ENCODE data around the gene PRMT3.

PRMT3 gene

DNA sequence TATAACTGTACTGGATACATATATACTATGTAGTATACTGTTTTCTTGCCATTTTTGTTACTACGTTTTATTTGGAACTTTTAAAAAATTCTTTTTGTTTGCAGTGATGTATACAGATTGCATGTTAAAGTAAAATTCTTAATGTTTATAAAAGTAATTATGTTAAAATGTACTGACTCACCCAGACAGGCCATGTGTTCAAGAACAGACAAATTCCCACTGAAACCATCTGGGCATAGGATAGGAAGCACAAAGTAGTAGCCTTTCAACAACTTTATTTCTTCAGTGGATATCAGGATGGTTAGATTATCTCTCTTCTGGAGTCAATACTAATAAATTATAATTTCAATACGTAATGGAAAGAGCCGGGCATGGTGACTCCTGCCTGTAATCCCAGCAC lies 19.8 kb downstream of the PRMT3 start:
- Mint-ChIP-seq H3K9me3 (no peaks in the 10 kb centered on the region), H3K27ac (no peak overlapping the region), H3K36me3 (peaks cover 98% of the 10 kb centered on the region), H3K4me3 (no peak overlapping the region), H3K4me1 (no peaks in the 10 kb centered on the region)
- DNase-seq (ENCODE audit: low spot score in 2 of 2) (no peak), ATAC-seq (no peak)

DNA sequence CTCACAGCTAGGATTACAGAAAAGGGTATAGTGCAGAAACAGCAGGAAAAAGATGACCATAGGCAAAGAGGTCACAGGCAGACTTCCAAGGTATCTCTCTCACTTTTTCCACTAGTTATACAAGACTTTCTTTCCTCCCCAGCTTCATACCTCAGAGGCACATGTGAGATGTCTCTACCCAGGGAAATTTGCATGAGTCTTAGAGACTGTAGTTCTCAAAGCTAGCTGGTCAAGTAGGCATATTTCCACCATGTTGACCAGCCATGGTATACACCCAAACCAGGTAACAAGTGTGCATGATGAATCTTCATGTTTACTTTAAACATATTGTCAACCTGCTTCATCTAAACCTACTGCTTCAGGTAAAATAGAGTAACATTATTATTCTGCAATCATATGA lies 27.9 kb downstream of the PRMT3 start:
- H3K27ac Mint-ChIP-seq, result no peak overlapping the region
- DNase-seq (ENCODE audit: low spot score in 2 of 2) (no peak), ATAC-seq (peak; percentile 31)
- peaks cover 12% of the 10 kb centered on the region for H3K4me1 Mint-ChIP-seq
- peaks cover 76% of the 10 kb centered on the region for H3K36me3 Mint-ChIP-seq
- no peaks in the 10 kb centered on the region for H3K9me3 Mint-ChIP-seq
- no peak overlapping the region for H3K4me3 Mint-ChIP-seq

- Mint-ChIP-seq H3K4me3 (no peak overlapping the region), H3K27ac (peak overlapping the region; percentile 38), H3K9me3 (no peaks in the 10 kb centered on the region), H3K4me1 (peaks cover 21% of the 10 kb centered on the region), H3K36me3 (peaks cover 74% of the 10 kb centered on the region)
- DNase-seq (ENCODE audit: low spot score in 2 of 2), result no peak
- ATAC-seq, result no peak
Observed at GRCh38 chr11:20417771-20418170, 30.3 kb downstream of the PRMT3 start.

GRCh38 chr11:20421946-20422345 lies 34.4 kb downstream of the PRMT3 start:
- Mint-ChIP-seq H3K9me3 (no peaks in the 10 kb centered on the region), H3K36me3 (peaks cover 81% of the 10 kb centered on the region), H3K4me3 (no peak overlapping the region)

GRCh38 chr11:20429216-20429615 lies 41.7 kb downstream of the PRMT3 start:
- peak overlapping the region; percentile 53 for H3K27ac Mint-ChIP-seq
- H3K4me3 Mint-ChIP-seq, result no peak overlapping the region
- H3K36me3 Mint-ChIP-seq, result peaks cover 55% of the 10 kb centered on the region

More at GRCh38 chr11:20421946-20422345, 34.4 kb downstream of the PRMT3 start:
- peak overlapping the region; percentile 16 for H3K27ac Mint-ChIP-seq
- peaks cover 15% of the 10 kb centered on the region for H3K4me1 Mint-ChIP-seq
- ATAC-seq, result peak; percentile 85
- DNase-seq (ENCODE audit: low spot score in 2 of 2), result no peak

DNA sequence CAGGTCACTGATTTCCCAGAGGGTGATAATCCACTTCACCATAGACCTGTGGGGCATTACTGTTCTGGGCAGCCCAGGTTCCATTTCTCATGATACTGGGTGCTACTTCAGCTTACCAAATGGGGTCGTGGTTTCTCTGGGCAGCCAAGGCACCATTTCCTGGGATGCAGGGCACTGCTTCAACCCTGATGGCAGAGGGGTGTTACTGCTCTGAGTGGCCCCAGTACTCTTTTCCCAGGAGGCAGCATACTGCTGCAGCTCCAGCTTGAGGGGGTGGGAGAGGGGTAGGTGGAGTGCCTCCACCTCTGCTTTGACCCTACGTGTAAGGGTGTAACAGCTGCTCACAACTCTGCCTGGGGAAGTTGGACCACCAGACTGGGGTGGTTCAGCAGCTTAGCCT lies 51.1 kb downstream of the PRMT3 start:
- H3K27ac Mint-ChIP-seq, result no peak overlapping the region
- no peak overlapping the region for H3K4me3 Mint-ChIP-seq
- H3K9me3 Mint-ChIP-seq, result no peaks in the 10 kb centered on the region
- ATAC-seq, result no peak
- no peak for DNase-seq (ENCODE audit: low spot score in 2 of 2)
- H3K4me1 Mint-ChIP-seq, result peaks cover 12% of the 10 kb centered on the region
- H3K36me3 Mint-ChIP-seq, result peaks cover 44% of the 10 kb centered on the region

More at GRCh38 chr11:20429216-20429615, 41.7 kb downstream of the PRMT3 start:
- Mint-ChIP-seq H3K9me3 (no peaks in the 10 kb centered on the region), H3K4me1 (no peaks in the 10 kb centered on the region)
- no peak for DNase-seq (ENCODE audit: low spot score in 2 of 2)
- ATAC-seq, result no peak

GRCh38 chr11:20443596-20443995 lies 56.1 kb downstream of the PRMT3 start:
- ATAC-seq (no peak), DNase-seq (ENCODE audit: low spot score in 2 of 2) (no peak)
- Mint-ChIP-seq H3K27ac (no peak overlapping the region), H3K4me3 (no peak overlapping the region), H3K9me3 (no peaks in the 10 kb centered on the region), H3K36me3 (peaks cover 25% of the 10 kb centered on the region), H3K4me1 (no peaks in the 10 kb centered on the region)

GRCh38 chr11:20444535-20444934 lies 57.0 kb downstream of the PRMT3 start:
- Mint-ChIP-seq H3K9me3 (no peaks in the 10 kb centered on the region), H3K36me3 (peaks cover 35% of the 10 kb centered on the region), H3K4me3 (no peak overlapping the region), H3K27ac (no peak overlapping the region), H3K4me1 (no peaks in the 10 kb centered on the region)
- ATAC-seq (no peak), DNase-seq (ENCODE audit: low spot score in 2 of 2) (no peak)

GRCh38 chr11:20448834-20449233 lies 61.3 kb downstream of the PRMT3 start:
- Mint-ChIP-seq H3K36me3 (peaks cover 42% of the 10 kb centered on the region), H3K27ac (no peak overlapping the region), H3K4me3 (no peak overlapping the region), H3K4me1 (no peaks in the 10 kb centered on the region), H3K9me3 (no peaks in the 10 kb centered on the region)
- ATAC-seq (no peak), DNase-seq (ENCODE audit: low spot score in 2 of 2) (no peak)

- H3K36me3 Mint-ChIP-seq, result peaks cover 50% of the 10 kb centered on the region
- no peaks in the 10 kb centered on the region for H3K4me1 Mint-ChIP-seq
- ATAC-seq, result peak; percentile 78
- no peak overlapping the region for H3K27ac Mint-ChIP-seq
- no peak for DNase-seq (ENCODE audit: low spot score in 2 of 2)
- H3K9me3 Mint-ChIP-seq, result no peaks in the 10 kb centered on the region
- H3K4me3 Mint-ChIP-seq, result no peak overlapping the region
Observed at GRCh38 chr11:20450829-20451228, 63.3 kb downstream of the PRMT3 start.

DNA sequence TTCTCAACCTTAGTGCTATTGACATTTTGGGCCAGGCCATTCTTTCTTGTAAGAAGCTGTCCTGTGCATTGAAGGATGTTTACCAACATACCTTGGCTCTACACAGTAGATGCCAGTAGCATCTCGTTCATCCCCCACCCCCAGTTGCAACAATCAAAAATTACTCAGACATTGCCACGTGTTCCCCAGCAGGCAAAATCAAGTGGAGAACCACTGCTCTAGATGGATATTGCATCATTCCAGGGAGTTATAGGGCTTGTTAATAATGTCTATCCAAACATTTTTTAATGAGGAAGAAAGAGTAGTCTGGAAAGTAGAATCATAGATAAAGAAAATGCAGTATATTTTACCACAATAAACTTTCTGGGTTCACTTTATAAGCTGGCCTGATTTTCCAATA lies 64.1 kb downstream of the PRMT3 start:
- Mint-ChIP-seq H3K9me3 (no peaks in the 10 kb centered on the region), H3K4me1 (no peaks in the 10 kb centered on the region), H3K36me3 (peaks cover 50% of the 10 kb centered on the region), H3K4me3 (no peak overlapping the region), H3K27ac (no peak overlapping the region)
- DNase-seq (ENCODE audit: low spot score in 2 of 2), result no peak
- no peak for ATAC-seq

- ATAC-seq (no peak), DNase-seq (ENCODE audit: low spot score in 2 of 2) (no peak)
- peaks cover 50% of the 10 kb centered on the region for H3K36me3 Mint-ChIP-seq
- H3K4me3 Mint-ChIP-seq, result no peak overlapping the region
- H3K4me1 Mint-ChIP-seq, result no peaks in the 10 kb centered on the region
- H3K9me3 Mint-ChIP-seq, result no peaks in the 10 kb centered on the region
- no peak overlapping the region for H3K27ac Mint-ChIP-seq
Observed at GRCh38 chr11:20452585-20452984, 65.1 kb downstream of the PRMT3 start.

DNA sequence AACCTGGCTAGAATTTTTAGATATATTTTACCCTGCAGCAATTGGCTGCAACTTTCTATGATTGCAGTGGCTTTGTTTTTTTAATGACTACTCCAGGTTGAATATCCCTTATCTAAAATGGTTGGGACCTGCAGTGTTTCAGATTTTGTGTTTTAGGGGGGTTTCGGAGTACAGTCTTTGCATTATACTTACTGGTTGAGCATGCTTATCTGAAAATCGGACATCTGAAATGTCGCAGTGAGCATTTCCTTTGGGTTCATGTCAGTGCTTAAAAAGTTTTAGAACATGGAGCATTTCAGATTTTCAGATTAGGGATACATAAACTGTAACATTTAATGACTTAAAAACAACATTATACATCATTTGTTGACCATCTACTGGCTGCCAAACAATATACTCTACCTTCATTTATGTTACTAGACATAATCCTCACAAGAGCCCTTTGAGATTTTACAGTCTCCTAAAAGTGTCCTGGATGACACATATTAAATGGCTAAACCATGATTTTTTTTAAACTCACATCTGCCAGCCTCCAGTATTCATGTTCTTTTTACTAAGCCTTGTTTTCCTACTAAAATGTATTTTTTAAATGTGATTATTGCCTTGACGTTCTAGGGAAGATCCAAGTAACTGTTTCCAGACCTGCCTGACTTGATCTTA lies 66.3 kb downstream of the PRMT3 start:
- Mint-ChIP-seq H3K27ac (no peak overlapping the region), H3K4me1 (no peaks in the 10 kb centered on the region), H3K36me3 (peaks cover 44% of the 10 kb centered on the region), H3K9me3 (no peaks in the 10 kb centered on the region), H3K4me3 (no peak overlapping the region)
- ATAC-seq (no peak), DNase-seq (ENCODE audit: low spot score in 2 of 2) (no peak)

- Mint-ChIP-seq H3K4me1 (no peaks in the 10 kb centered on the region), H3K36me3 (peaks cover 33% of the 10 kb centered on the region), H3K9me3 (no peaks in the 10 kb centered on the region), H3K27ac (no peak overlapping the region), H3K4me3 (no peak overlapping the region)
- DNase-seq (ENCODE audit: low spot score in 2 of 2) (no peak), ATAC-seq (no peak)
Observed at GRCh38 chr11:20457001-20457799, 69.7 kb downstream of the PRMT3 start.

DNA sequence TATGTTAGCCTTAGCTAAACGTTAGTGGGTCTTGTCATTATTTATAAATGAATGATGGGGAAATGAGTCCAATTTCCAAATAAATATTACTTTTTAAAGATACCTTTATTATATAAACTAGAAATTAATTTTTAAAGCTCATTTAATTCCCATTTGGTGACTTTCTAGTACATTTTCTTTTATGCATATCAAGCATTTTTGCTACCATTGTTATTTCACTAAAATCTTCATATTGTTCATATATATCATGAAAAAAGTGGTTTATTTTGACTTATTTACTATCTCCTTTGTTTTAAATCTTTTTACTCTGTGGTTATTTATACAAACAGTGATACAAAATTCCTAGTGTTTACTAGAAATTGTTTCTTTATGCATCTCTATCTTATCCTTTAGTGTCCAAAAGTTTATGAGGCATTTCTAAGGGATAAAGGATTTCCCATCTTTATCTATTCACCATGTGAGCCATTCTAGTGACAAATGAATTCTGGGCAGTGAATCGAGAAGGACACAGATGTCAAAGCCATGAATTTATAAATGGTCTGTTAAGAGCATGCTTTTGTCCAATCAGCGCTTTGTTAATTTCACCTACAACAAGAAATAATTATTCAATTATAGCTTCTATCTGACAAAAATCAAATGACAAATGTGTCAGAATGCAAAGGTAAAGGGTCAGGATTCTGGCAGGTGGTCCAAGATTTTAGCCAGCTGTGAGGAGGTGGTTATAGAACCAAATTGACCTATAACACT lies 70.6 kb downstream of the PRMT3 start:
- Mint-ChIP-seq H3K4me1 (no peaks in the 10 kb centered on the region), H3K4me3 (no peak overlapping the region), H3K27ac (no peak overlapping the region), H3K36me3 (peaks cover 33% of the 10 kb centered on the region), H3K9me3 (no peaks in the 10 kb centered on the region)
- DNase-seq (ENCODE audit: low spot score in 2 of 2) (no peak), ATAC-seq (no peak)

Data from stimulated activated effector memory CD8-positive, alpha-beta T cell treated with anti-CD3 and anti-CD28 coated beads, Interleukin-12 subunit alpha, Interleukin-12 subunit beta, amount 100 ng/mL, for 72 hours (primary cell).